H9 (cell line): ENCODE results near the gene HOMER1. TPM values are rescaled to one million over a fixed set of nuclear protein-coding genes. Genes with fewer than 3 reads are reported as not detected.

Source experiments
- DNase-seq: peaks from one replicate; pipeline ENCODE4 v3.0.0-alpha.2; 2017
- H2AFZ ChIP-seq: one replicate; pipeline ENCODE4 v1.6.1; 2013; ENCODE audit warnings: mild to moderate bottlenecking, low read length, control low read depth, moderate library complexity
- H2AK5ac ChIP-seq: 2 replicates; pipeline ENCODE4 v1.6.1; 2013; ENCODE audit warnings: low read length, control low read depth, mixed read lengths; ENCODE audit not compliant: insufficient read length
- H2BK120ac ChIP-seq: one replicate; pipeline ENCODE4 v1.6.1; 2013; ENCODE audit warnings: low read depth, mild to moderate bottlenecking, low read length, control low read depth, inconsistent platforms; ENCODE audit not compliant: poor library complexity, severe bottlenecking
- H2BK12ac ChIP-seq: 2 replicates; pipeline ENCODE4 v1.6.1; 2013; ENCODE audit warnings: low read length, control low read depth, mixed read lengths, low read depth; ENCODE audit not compliant: insufficient read length
- H2BK15ac ChIP-seq: 2 replicates; pipeline ENCODE4 v1.6.1; 2013; ENCODE audit warnings: low read depth, low read length, control low read depth
- H2BK20ac ChIP-seq: one replicate; pipeline ENCODE4 v1.6.1; 2013; ENCODE audit warnings: low read depth, mild to moderate bottlenecking, low read length, control low read depth, inconsistent platforms; ENCODE audit not compliant: poor library complexity, severe bottlenecking
- H2BK5ac ChIP-seq: 2 replicates; pipeline ENCODE4 v1.6.1; 2013; ENCODE audit warnings: low read length, control low read depth, mixed read lengths; ENCODE audit not compliant: insufficient read length
- H3K14ac ChIP-seq: 2 replicates; pipeline ENCODE4 v1.6.1; 2013; ENCODE audit warnings: low read length, control low read depth; ENCODE audit not compliant: insufficient read depth
- H3K18ac ChIP-seq: 2 replicates; pipeline ENCODE4 v1.6.1; 2013; ENCODE audit warnings: low read depth, mild to moderate bottlenecking, mixed read lengths, low read length, control low read depth; ENCODE audit not compliant: insufficient read length
- H3K23ac ChIP-seq: 2 replicates; pipeline ENCODE4 v1.6.1; 2013; ENCODE audit warnings: low read length, control low read depth, mixed read lengths, low read depth; ENCODE audit not compliant: insufficient read length
- H3K23me2 ChIP-seq: 2 replicates; pipeline ENCODE4 v1.6.1; 2013; ENCODE audit warnings: low read depth, mild to moderate bottlenecking, mixed read lengths, low read length, control low read depth; ENCODE audit not compliant: insufficient read length, poor library complexity, severe bottlenecking
- H3K27ac ChIP-seq: 2 replicates; pipeline ENCODE4 v1.5.1; 2013; ENCODE audit warnings: low read length, control low read depth, mixed read lengths, low read depth; ENCODE audit not compliant: insufficient read length
- H3K27me3 ChIP-seq: 2 replicates; pipeline ENCODE4 v1.6.1; 2013; ENCODE audit warnings: low read length, control low read depth, inconsistent platforms; ENCODE audit not compliant: insufficient read depth
- H3K4ac ChIP-seq: 2 replicates; pipeline ENCODE4 v1.6.1; 2013; ENCODE audit warnings: low read depth, mild to moderate bottlenecking, control low read depth, inconsistent platforms, low read length, moderate library complexity
- H3K4me1 ChIP-seq: 2 replicates; pipeline ENCODE4 v1.6.1; 2013; ENCODE audit warnings: low read length, control low read depth, inconsistent platforms; ENCODE audit not compliant: insufficient read depth
- H3K4me2 ChIP-seq: 2 replicates; pipeline ENCODE4 v1.6.1; 2013; ENCODE audit warnings: low read length, control low read depth, mixed read lengths; ENCODE audit not compliant: insufficient read length, insufficient read depth
- H3K56ac ChIP-seq: 2 replicates; pipeline ENCODE4 v1.6.1; 2013; ENCODE audit warnings: low read depth, mild to moderate bottlenecking, mixed read lengths, low read length, control low read depth; ENCODE audit not compliant: insufficient read length
- H3K79me1 ChIP-seq: 2 replicates; pipeline ENCODE4 v1.6.1; 2013; ENCODE audit warnings: low read depth, mild to moderate bottlenecking, moderate library complexity, low read length, control low read depth, inconsistent platforms; ENCODE audit not compliant: insufficient read depth, poor library complexity, severe bottlenecking
- H3K79me2 ChIP-seq: 2 replicates; pipeline ENCODE4 v1.6.1; 2013; ENCODE audit warnings: low read length, control low read depth, inconsistent platforms; ENCODE audit not compliant: insufficient read depth
- H3K9ac ChIP-seq: 2 replicates; pipeline ENCODE4 v1.6.1; 2013; ENCODE audit warnings: low read length, control low read depth, mixed read lengths; ENCODE audit not compliant: insufficient read length; ENCODE audit errors: extremely low read depth
- H3K9me3 ChIP-seq: one replicate; pipeline ENCODE4 v1.6.1; 2013; ENCODE audit warnings: low read depth, low read length, inconsistent platforms; ENCODE audit not compliant: control insufficient read depth
- H3T11ph ChIP-seq: one replicate; pipeline ENCODE4 v1.6.1; 2013; ENCODE audit warnings: mild to moderate bottlenecking, low read length, control low read depth, inconsistent platforms
- H4K20me1 ChIP-seq: one replicate; pipeline ENCODE4 v1.6.1; 2013; ENCODE audit not compliant: control insufficient read depth, insufficient read length, insufficient read depth
- H4K5ac ChIP-seq: 2 replicates; pipeline ENCODE4 v1.6.1; 2013; ENCODE audit warnings: low read depth, mild to moderate bottlenecking, mixed read lengths, low read length, control low read depth; ENCODE audit not compliant: insufficient read length
- H4K8ac ChIP-seq: replicated peaks from 2 replicates; pipeline ENCODE4 v1.6.1; 2013; ENCODE audit warnings: low read length, control low read depth, mixed read lengths, low read depth; ENCODE audit not compliant: insufficient read length
- H4K91ac ChIP-seq: 2 replicates; pipeline ENCODE4 v1.6.1; 2013; ENCODE audit warnings: low read depth, mild to moderate bottlenecking, moderate library complexity, mixed read lengths, low read length, control low read depth; ENCODE audit not compliant: insufficient read length
- H3K27ac Mint-ChIP-seq, 3 experiments: 2 replicates in 2 of 3; 3 replicates in 1 of 3; pipeline ENCODE4 v1.8.0; 2020 to 2021; ENCODE audit warnings: mixed read lengths in 3 of 3, mild to moderate bottlenecking in 1 of 3, moderate library complexity in 1 of 3
- H3K27me3 Mint-ChIP-seq: 2 replicates; pipeline ENCODE4 v1.8.0; 2021; ENCODE audit warnings: low read depth, mild to moderate bottlenecking, moderate library complexity, mixed read lengths
- H3K36me3 Mint-ChIP-seq, 3 experiments: 2 replicates in 2 of 3; 3 replicates in 1 of 3; pipeline ENCODE4 v1.8.0; 2020 to 2021; ENCODE audit warnings: low read depth in 3 of 3, mixed read lengths in 3 of 3; ENCODE audit not compliant: insufficient read depth in 1 of 3
- H3K4me1 Mint-ChIP-seq, 2 experiments: 2 replicates each; pipeline ENCODE4 v1.8.0; 2020; ENCODE audit warnings: mixed read lengths in 2 of 2
- H3K4me3 Mint-ChIP-seq, 2 experiments: 2 replicates in 1 of 2; 3 replicates in 1 of 2; pipeline ENCODE4 v1.8.0; 2020 to 2021; ENCODE audit warnings: mild to moderate bottlenecking in 2 of 2, mixed read lengths in 2 of 2, moderate library complexity in 1 of 2
- H3K9me3 Mint-ChIP-seq, 2 experiments: 2 replicates in 1 of 2; 3 replicates in 1 of 2; pipeline ENCODE4 v1.8.0; 2020; ENCODE audit warnings: mild to moderate bottlenecking in 2 of 2, mixed read lengths in 2 of 2, moderate library complexity in 1 of 2
- CTCF ChIP-seq: fragments of 200-600 bp; sonication (generic); conservative IDR thresholded peaks from 3 replicates; pipeline ENCODE4 v1.8.0; 2021; ENCODE audit warnings: antibody characterized with exemption, mild to moderate bottlenecking
- WGBS: extraction: QIAGEN DNeasy Blood & Tissue Kit; methylation state at CpG from one replicate; pipeline ENCODE4 v1.1.7; 2013; ENCODE audit warnings: missing lambda C conversion rate, low lambda C conversion rate, mixed read lengths; ENCODE audit not compliant: insufficient read length; ENCODE audit errors: extremely low coverage; 5-methylcytosine and 5-hydroxymethylcytosine counted together
- total RNA-seq: library from RNA; stranded (reverse); gene quantifications from 2 replicates; pipeline ENCODE4 v1.2.1, GENCODE V29; 2021

HOMER1 gene
- total RNA-seq, 1 experiment from 2014 or later = 39.5 TPM

GRCh38 chr5:79489773-79490172, 24.2 kb downstream of the HOMER1 start:
- H3K79me2 ChIP-seq = peaks cover 11% of the 10 kb centered on the region; the same call in 1 of the 2 replicates
- H3K9me3 Mint-ChIP-seq = no peaks in the 10 kb centered on the region
- TF ChIP-seq CTCF = no peak

More at GRCh38 chr5:79489773-79490172, 24.2 kb downstream of the HOMER1 start:
- H2BK15ac ChIP-seq = no peak overlapping the region
- H2BK12ac ChIP-seq = no peak overlapping the region
- no peak overlapping the region for H3K4me3 Mint-ChIP-seq
- no peak overlapping the region for H4K91ac ChIP-seq
- H3K18ac ChIP-seq = no peak overlapping the region
- no peak overlapping the region for H3K14ac ChIP-seq
- no peaks in the 10 kb centered on the region for H3K23me2 ChIP-seq
- H3K4ac ChIP-seq = no peak overlapping the region
- H4K5ac ChIP-seq = no peak overlapping the region
- H3K9ac ChIP-seq = no peak overlapping the region
- peaks cover 23 to 32% of the 10 kb centered on the region in 2 experiments for H3K4me1 Mint-ChIP-seq
- no peaks in the 10 kb centered on the region for H3K9me3 ChIP-seq
- H4K8ac ChIP-seq = no peak overlapping the region
- H3K23ac ChIP-seq = no peak overlapping the region
- H2BK20ac ChIP-seq = no peak overlapping the region
- H3K27me3 Mint-ChIP-seq = no peaks in the 10 kb centered on the region
- no peak overlapping the region for H3K27ac ChIP-seq
- H3K27ac Mint-ChIP-seq = no peak overlapping the region; a peak in 1 of 7 replicates
- peaks cover 0 to 4% (median 2%) of the 10 kb centered on the region in 3 experiments; a peak in 1 of 7 replicates for H3K36me3 Mint-ChIP-seq
- H4K20me1 ChIP-seq = no peaks in the 10 kb centered on the region
- no peak overlapping the region for H3T11ph ChIP-seq
- no peaks in the 10 kb centered on the region for H3K27me3 ChIP-seq
- no peak overlapping the region for H2BK5ac ChIP-seq
- no peak for DNase-seq
- H3K4me1 ChIP-seq = no peaks in the 10 kb centered on the region; the same call in 1 of the 2 replicates
- no CpG with 5 or more reads among the region's 1 CpG for WGBS
- H3K79me1 ChIP-seq = no peaks in the 10 kb centered on the region
- no peak overlapping the region for H2AFZ ChIP-seq
- H3K4me2 ChIP-seq = no peak overlapping the region
- H2BK120ac ChIP-seq = no peak overlapping the region
- no peak overlapping the region for H2AK5ac ChIP-seq
- no peak overlapping the region for H3K56ac ChIP-seq
